ENCODE measurements around the gene SOX4.

SOX4 gene

DNA sequence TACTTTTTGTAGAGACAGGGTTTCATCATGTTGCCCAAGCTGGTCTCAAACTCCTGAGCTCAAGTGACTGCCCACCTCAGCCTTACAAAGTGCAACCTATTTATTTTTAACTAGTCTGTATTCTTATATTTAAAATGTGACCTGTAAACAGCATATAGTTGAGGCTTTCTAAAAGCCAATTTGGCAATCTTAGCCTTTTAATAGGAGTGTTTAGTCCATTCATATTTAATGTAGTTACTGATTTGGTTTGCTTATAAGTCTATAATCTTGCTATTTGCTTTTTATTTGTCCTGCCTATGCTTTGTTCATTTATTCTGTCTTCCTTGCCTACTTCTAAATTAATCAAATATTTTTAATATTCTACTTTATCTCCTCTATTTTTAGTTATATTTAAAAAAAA is 15.0 kb upstream of the SOX4 start:
- Histone ChIP-seq H3K4me1 (ENCODE audit: control insufficient read depth, insufficient read depth, low read length) (no peaks in the 10 kb centered on the region), H3K4me3 (ENCODE audit: low read depth, low read length) (no peak overlapping the region), H3K36me3 (ENCODE audit: control insufficient read depth in 2 of 2, insufficient read depth in 1 of 2, low read length in 2 of 2) (no peaks in the 10 kb centered on the region), H3K27ac (ENCODE audit: extremely low read depth, low read depth, low read length) (no peak overlapping the region), H3K9me3 (ENCODE audit: control insufficient read depth, insufficient read depth, low read depth, low read length) (no peaks in the 10 kb centered on the region; the same call in 1 of the 2 replicates)
- CTCF ChIA-PET = interaction anchor here (0.6 to 0.7 kb wide), 2 partner anchors 716 to 937 kb away, joined by 4 to 5 read pairs; no protein-coding TSS in a partner anchor
- TF ChIP-seq, protein P1, sequence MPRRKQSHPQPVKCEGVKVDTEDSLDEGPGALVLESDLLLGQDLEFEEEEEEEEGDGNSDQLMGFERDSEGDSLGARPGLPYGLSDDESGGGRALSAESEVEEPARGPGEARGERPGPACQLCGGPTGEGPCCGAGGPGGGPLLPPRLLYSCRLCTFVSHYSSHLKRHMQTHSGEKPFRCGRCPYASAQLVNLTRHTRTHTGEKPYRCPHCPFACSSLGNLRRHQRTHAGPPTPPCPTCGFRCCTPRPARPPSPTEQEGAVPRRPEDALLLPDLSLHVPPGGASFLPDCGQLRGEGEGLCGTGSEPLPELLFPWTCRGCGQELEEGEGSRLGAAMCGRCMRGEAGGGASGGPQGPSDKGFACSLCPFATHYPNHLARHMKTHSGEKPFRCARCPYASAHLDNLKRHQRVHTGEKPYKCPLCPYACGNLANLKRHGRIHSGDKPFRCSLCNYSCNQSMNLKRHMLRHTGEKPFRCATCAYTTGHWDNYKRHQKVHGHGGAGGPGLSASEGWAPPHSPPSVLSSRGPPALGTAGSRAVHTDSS (tag by site-specific recombination; IDR thresholded peaks at IDR 0.05) = no peak
- TF ChIP-seq, protein P2, sequence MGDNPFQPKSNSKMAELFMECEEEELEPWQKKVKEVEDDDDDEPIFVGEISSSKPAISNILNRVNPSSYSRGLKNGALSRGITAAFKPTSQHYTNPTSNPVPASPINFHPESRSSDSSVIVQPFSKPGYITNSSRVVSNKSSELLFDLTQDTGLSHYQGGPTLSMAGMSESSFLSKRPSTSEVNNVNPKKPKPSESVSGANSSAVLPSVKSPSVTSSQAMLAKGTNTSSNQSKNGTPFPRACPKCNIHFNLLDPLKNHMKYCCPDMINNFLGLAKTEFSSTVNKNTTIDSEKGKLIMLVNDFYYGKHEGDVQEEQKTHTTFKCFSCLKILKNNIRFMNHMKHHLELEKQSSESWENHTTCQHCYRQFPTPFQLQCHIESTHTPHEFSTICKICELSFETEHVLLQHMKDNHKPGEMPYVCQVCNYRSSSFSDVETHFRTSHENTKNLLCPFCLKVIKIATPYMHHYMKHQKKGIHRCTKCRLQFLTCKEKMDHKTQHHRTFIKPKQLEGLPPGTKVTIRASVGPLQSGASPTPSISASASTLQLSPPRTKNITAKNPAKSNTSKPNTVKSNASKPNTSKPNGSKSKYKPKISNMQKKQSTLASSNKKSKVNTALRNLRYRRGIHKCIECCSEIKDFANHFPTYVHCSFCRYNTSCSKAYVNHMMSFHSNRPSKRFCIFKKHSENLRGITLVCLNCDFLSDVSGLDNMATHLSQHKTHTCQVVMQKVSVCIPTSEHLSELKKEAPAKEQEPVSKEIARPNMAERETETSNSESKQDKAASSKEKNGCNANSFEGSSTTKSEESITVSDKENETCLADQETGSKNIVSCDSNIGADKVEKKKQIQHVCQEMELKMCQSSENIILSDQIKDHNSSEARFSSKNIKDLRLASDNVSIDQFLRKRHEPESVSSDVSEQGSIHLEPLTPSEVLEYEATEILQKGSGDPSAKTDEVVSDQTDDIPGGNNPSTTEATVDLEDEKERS (tag by site-specific recombination; IDR thresholded peaks at IDR 0.05) = no peak
- TF ChIP-seq ZNF48 (tag by site-specific recombination; IDR thresholded peaks at IDR 0.05) (no peak), ZNF555 (tag by site-specific recombination; conservative IDR thresholded peaks at IDR 0.05) (no peak), ZNF433 (tag by site-specific recombination; IDR thresholded peaks at IDR 0.05; ENCODE audit: low read depth) (no peak), ZNF571 (tag by site-specific recombination; IDR thresholded peaks at IDR 0.05) (no peak), ZNF221 (tag by site-specific recombination; IDR thresholded peaks at IDR 0.05; ENCODE audit: borderline replicate concordance) (no peak), KLF1 (tag by site-specific recombination; IDR thresholded peaks at IDR 0.05) (no peak), ZNF654 (tag by site-specific recombination; IDR thresholded peaks at IDR 0.05; ENCODE audit: low read depth) (no peak), ZNF423 (tag by site-specific recombination; IDR thresholded peaks at IDR 0.05) (no peak)
- TF ChIP-seq, protein P3, sequence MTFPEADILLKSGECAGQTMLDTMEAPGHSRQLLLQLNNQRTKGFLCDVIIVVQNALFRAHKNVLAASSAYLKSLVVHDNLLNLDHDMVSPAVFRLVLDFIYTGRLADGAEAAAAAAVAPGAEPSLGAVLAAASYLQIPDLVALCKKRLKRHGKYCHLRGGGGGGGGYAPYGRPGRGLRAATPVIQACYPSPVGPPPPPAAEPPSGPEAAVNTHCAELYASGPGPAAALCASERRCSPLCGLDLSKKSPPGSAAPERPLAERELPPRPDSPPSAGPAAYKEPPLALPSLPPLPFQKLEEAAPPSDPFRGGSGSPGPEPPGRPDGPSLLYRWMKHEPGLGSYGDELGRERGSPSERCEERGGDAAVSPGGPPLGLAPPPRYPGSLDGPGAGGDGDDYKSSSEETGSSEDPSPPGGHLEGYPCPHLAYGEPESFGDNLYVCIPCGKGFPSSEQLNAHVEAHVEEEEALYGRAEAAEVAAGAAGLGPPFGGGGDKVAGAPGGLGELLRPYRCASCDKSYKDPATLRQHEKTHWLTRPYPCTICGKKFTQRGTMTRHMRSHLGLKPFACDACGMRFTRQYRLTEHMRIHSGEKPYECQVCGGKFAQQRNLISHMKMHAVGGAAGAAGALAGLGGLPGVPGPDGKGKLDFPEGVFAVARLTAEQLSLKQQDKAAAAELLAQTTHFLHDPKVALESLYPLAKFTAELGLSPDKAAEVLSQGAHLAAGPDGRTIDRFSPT (tag by site-specific recombination; IDR thresholded peaks at IDR 0.05) = no peak
- POLR2A ChIA-PET = no interaction called here

DNA sequence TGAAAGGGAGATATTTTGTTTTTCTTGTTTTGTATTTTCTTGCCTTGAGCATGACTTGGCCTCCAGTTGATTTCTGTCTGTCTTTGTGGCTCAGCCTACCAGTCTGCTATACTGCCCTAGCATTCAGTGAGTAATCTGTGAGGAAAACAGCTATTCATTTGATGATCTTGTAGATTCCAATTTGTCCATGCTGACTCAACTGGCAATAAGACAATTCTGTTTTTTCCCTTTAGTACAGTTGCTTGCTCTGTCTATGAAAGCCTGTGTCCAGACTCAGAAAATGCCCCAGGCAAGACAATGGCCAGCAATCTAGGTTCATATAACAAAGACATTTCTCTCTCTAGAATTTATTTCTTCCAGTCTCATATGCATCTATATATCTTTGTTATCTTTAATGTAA is 10.9 kb upstream of the SOX4 start:
- no peak for TF ChIP-seq ZNF138 (tag by site-specific recombination; IDR thresholded peaks at IDR 0.05; ENCODE audit: borderline replicate concordance)
- TF ChIP-seq ZNF621 (tag by site-specific recombination; IDR thresholded peaks at IDR 0.05) = no peak
- no peak for TF ChIP-seq ZXDB (tag by site-specific recombination; IDR thresholded peaks at IDR 0.05)
- no peak for TF ChIP-seq ZNF610 (tag by site-specific recombination; IDR thresholded peaks at IDR 0.05; ENCODE audit: borderline replicate concordance)
- Histone ChIP-seq H3K36me3 (ENCODE audit: control insufficient read depth in 2 of 2, insufficient read depth in 1 of 2, low read length in 2 of 2) (no peaks in the 10 kb centered on the region), H3K4me1 (ENCODE audit: control insufficient read depth, insufficient read depth, low read length) (no peaks in the 10 kb centered on the region), H3K4me3 (ENCODE audit: low read depth, low read length) (no peak overlapping the region), H3K9me3 (ENCODE audit: control insufficient read depth, insufficient read depth, low read depth, low read length) (no peaks in the 10 kb centered on the region; the same call in 1 of the 2 replicates), H3K27ac (ENCODE audit: extremely low read depth, low read depth, low read length) (no peak overlapping the region)
- POLR2A ChIA-PET = interaction anchor here (0.8 kb wide), 1 partner anchor 11 kb away, joined by 3 read pairs; the partner anchor contains the start of gene SOX4
- CTCF ChIA-PET = interaction anchor here (0.5 kb wide), 2 partner anchors 14 to 87 kb away, joined by 3 to 6 read pairs; no protein-coding TSS in a partner anchor

DNA sequence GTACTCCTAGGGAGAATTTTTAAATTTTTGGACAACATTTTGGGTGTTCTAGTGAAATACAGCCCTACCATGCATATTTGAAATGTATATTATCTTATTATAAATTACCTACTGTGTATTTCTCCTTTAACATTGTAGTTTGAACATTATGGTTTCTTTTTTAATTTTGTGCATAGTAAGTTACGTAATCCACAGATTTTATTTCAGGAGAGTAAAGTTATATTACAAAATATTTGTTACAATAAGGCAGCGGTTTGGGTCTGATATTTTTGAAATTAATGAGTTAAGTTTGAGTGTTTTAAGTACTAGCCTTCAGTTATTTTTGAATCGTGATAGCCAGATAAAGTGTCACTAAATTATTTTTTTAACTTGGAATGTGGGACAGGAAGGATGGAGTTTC is 7.3 kb upstream of the SOX4 start:
- ChIA-PET POLR2A (no interaction called here), CTCF (interaction anchor here (0.8 kb wide), 1 partner anchor 15 kb away, joined by 3 read pairs; no protein-coding TSS in a partner anchor)
- no peak overlapping the region for H3K4me3 ChIP-seq (ENCODE audit: low read depth, low read length)
- no peaks in the 10 kb centered on the region for H3K36me3 ChIP-seq (ENCODE audit: control insufficient read depth in 2 of 2, insufficient read depth in 1 of 2, low read length in 2 of 2)
- no peaks in the 10 kb centered on the region for H3K9me3 ChIP-seq (ENCODE audit: control insufficient read depth, insufficient read depth, low read depth, low read length)
- H3K27ac ChIP-seq (ENCODE audit: extremely low read depth, low read depth, low read length) = no peak overlapping the region; the same call in 1 of the 2 replicates
- peaks cover 7% of the 10 kb centered on the region; the same call in 1 of the 2 replicates for H3K4me1 ChIP-seq (ENCODE audit: control insufficient read depth, insufficient read depth, low read length)
- TF ChIP-seq ZNF792 (tag by site-specific recombination; IDR thresholded peaks at IDR 0.05) = no peak
- TF ChIP-seq ZNF561 (tag by site-specific recombination; IDR thresholded peaks at IDR 0.05; ENCODE audit: borderline replicate concordance) = no peak
- no peak for TF ChIP-seq ZNF114 (tag by site-specific recombination; IDR thresholded peaks at IDR 0.05)
- no peak for TF ChIP-seq MYNN (tag by site-specific recombination; IDR thresholded peaks at IDR 0.05; ENCODE audit: borderline replicate concordance)
- TF ChIP-seq ZNF791 (tag by site-specific recombination; IDR thresholded peaks at IDR 0.05) = no peak
- no peak for TF ChIP-seq ZNF112 (tag by site-specific recombination; IDR thresholded peaks at IDR 0.05)
- TF ChIP-seq ZSCAN23 (tag by site-specific recombination; IDR thresholded peaks at IDR 0.05) = no peak
- TF ChIP-seq ZFHX2 (tag by site-specific recombination; conservative IDR thresholded peaks at IDR 0.05) = no peak
